ENCODE measurements around the gene TXNDC11. TPM values are rescaled to one million over a fixed set of nuclear protein-coding genes. Genes with fewer than 3 reads are reported as not detected.

Gene TXNDC11
- total and polyA plus RNA-seq, 2 experiments from 2014 or later = 6.8 to 12.0 TPM

DNA sequence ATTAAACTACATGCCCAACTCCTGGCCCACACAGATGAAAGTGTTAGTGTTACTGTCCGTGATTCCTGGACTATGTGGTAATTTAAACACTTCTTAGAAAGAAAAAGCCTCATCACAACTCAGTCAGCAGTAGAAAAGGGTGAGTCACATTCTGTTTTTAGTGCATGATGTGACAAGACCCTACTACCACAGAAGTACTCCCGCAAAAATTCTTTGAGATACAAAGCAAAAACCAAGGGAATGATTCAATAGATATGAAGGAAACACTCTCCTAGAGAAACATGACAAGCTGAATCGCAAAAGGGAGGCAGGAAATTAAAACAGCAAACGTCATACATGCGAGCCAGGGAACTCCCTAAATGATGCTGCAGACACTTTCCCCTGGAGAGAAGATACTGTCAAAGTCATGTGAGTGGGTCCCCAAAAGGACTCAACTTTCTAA, 60.0 kb downstream of the TXNDC11 start:
- Histone ChIP-seq H3K36me3 (ENCODE audit: insufficient read depth) (peaks cover 18% of the 10 kb centered on the region; the same call in 1 of the 2 replicates), H3K4me2 (no peak overlapping the region), H4K20me1 (replicated peaks; ENCODE audit: insufficient read depth) (peaks cover 15% of the 10 kb centered on the region), H3K4me1 (ENCODE audit: insufficient read depth) (0 out of 2 replicates have a peak, but pooled peaks cover 4% of the 10 kb centered on the region), H3K27me3 (ENCODE audit: insufficient read depth) (no peaks in the 10 kb centered on the region), H3K27ac (ENCODE audit: low read depth) (peak overlapping the region; percentile 34; the same call in 1 of the 2 replicates), H3F3A (replicated peaks; ENCODE audit: low read depth) (0 out of 2 replicates have a peak, but pooled peaks cover 7% of the 10 kb centered on the region), H3K4me3 (no peak overlapping the region), H3K79me2 (replicated peaks; ENCODE audit: insufficient read depth) (no peaks in the 10 kb centered on the region), H2AFZ (no peak overlapping the region), H3K9me2 (ENCODE audit: insufficient read depth) (no peaks in the 10 kb centered on the region)
- no peak for ATAC-seq
- Mint-ChIP-seq H3K9me3 (no peaks in the 10 kb centered on the region; the same call in 2 of the 3 replicates), H3K4me1 (peaks cover 8% of the 10 kb centered on the region; the same call in 2 of the 3 replicates), H3K27ac (no peak overlapping the region; the same call in 1 of the 2 replicates), H3K27me3 (ENCODE audit: insufficient read depth, low read depth, poor library complexity) (peaks cover 5% of the 10 kb centered on the region), H3K36me3 (ENCODE audit: low read depth) (peaks cover 39% of the 10 kb centered on the region; the same call in 2 of the 3 replicates), H3K4me3 (no peak overlapping the region)
- TF ChIP-seq, protein P1, sequence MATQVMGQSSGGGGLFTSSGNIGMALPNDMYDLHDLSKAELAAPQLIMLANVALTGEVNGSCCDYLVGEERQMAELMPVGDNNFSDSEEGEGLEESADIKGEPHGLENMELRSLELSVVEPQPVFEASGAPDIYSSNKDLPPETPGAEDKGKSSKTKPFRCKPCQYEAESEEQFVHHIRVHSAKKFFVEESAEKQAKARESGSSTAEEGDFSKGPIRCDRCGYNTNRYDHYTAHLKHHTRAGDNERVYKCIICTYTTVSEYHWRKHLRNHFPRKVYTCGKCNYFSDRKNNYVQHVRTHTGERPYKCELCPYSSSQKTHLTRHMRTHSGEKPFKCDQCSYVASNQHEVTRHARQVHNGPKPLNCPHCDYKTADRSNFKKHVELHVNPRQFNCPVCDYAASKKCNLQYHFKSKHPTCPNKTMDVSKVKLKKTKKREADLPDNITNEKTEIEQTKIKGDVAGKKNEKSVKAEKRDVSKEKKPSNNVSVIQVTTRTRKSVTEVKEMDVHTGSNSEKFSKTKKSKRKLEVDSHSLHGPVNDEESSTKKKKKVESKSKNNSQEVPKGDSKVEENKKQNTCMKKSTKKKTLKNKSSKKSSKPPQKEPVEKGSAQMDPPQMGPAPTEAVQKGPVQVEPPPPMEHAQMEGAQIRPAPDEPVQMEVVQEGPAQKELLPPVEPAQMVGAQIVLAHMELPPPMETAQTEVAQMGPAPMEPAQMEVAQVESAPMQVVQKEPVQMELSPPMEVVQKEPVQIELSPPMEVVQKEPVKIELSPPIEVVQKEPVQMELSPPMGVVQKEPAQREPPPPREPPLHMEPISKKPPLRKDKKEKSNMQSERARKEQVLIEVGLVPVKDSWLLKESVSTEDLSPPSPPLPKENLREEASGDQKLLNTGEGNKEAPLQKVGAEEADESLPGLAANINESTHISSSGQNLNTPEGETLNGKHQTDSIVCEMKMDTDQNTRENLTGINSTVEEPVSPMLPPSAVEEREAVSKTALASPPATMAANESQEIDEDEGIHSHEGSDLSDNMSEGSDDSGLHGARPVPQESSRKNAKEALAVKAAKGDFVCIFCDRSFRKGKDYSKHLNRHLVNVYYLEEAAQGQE (IDR thresholded peaks at IDR 0.05; ENCODE audit: unreplicated experiment) = no peak
- TF ChIP-seq EZH2 (IDR thresholded peaks at IDR 0.05; ENCODE audit: low read depth, unreplicated experiment) (no peak), ZNF114 (CRISPR knock-in tag; IDR thresholded peaks at IDR 0.05) (no peak), ETS1 (IDR thresholded peaks at IDR 0.05) (no peak)
- DNase-seq (ENCODE audit: low spot score) = no peak

DNA sequence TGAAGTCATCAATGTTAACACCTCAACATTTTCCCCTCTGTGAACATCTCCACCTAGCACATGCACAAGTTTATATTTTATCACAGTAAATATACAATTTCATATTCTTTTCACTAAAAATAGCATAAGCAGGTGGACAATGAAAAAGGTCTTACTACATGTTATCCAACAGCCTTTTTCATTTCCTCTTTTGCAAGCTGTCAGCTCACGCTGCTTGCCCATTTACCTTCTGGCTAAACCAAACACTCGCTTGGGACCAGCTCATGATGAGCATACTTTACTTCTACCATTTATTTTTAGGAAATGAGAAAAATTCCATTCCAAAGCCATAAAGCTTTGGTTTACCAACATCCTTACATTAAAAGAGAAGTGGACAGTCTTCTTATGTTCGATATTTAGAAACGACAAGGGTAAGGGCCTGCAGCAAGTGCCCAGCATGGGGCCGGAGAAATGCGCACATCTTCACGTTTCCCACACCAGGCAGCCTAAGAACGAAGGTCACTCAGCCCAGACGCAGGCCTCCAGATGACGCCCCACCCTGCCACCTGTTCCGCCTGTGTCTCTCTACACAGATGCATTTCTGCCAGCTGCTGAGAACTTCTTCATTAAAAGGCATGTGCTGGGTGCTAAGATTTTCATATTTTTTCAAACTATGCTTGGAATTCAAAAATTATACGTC, 60.5 kb downstream of the TXNDC11 start:
- DNase-seq (ENCODE audit: low spot score) (no peak), ATAC-seq (no peak; the same call in 2 of the 3 replicates)
- Mint-ChIP-seq H3K4me3 (no peak overlapping the region), H3K4me1 (peaks cover 8% of the 10 kb centered on the region; the same call in 2 of the 3 replicates), H3K36me3 (ENCODE audit: low read depth) (peaks cover 40% of the 10 kb centered on the region; the same call in 2 of the 3 replicates), H3K27me3 (ENCODE audit: insufficient read depth, low read depth, poor library complexity) (peaks cover 7% of the 10 kb centered on the region), H3K27ac (peak overlapping the region; percentile 15; the same call in 1 of the 2 replicates), H3K9me3 (no peaks in the 10 kb centered on the region; the same call in 2 of the 3 replicates)
- H3F3A ChIP-seq (replicated peaks; ENCODE audit: low read depth) = peaks cover 8% of the 10 kb centered on the region
- peaks cover 22% of the 10 kb centered on the region; the same call in 1 of the 2 replicates for H3K36me3 ChIP-seq (ENCODE audit: insufficient read depth)
- no peak overlapping the region for H2AFZ ChIP-seq
- H3K79me2 ChIP-seq (replicated peaks; ENCODE audit: insufficient read depth) = no peaks in the 10 kb centered on the region
- H3K9me2 ChIP-seq (ENCODE audit: insufficient read depth) = no peaks in the 10 kb centered on the region
- H4K20me1 ChIP-seq (replicated peaks; ENCODE audit: insufficient read depth) = peaks cover 21% of the 10 kb centered on the region
- no peak overlapping the region for H3K4me2 ChIP-seq
- H3K27me3 ChIP-seq (ENCODE audit: insufficient read depth) = no peaks in the 10 kb centered on the region
- no peak overlapping the region for H3K4me3 ChIP-seq
- 0 out of 2 replicates have a peak overlapping the region, but pooled peaks have one; percentile 34 for H3K27ac ChIP-seq (ENCODE audit: low read depth)
- H3K4me1 ChIP-seq (ENCODE audit: insufficient read depth) = 0 out of 2 replicates have a peak, but pooled peaks cover 4% of the 10 kb centered on the region
- TF ChIP-seq STAT1 (IDR thresholded peaks at IDR 0.05; ENCODE audit: unreplicated experiment) (no peak), NANOG (IDR thresholded peaks at IDR 0.05; ENCODE audit: borderline replicate concordance) (no peak), ZNF462 (CRISPR knock-in tag; IDR thresholded peaks at IDR 0.05) (no peak), ETS1 (IDR thresholded peaks at IDR 0.05) (no peak)
